HG02981 (cell line): Measurements from ENCODE around the gene ZNF771.
"Not testable (repeated sequence)": the region's sequence is repeated elsewhere in the genome, so short reads cannot be mapped to it uniquely, and the experiment has no call there.

Experiments used
- ATAC-seq: cut with Tn5 transposase; IDR thresholded peaks from one replicate; pipeline ENCODE4 v1.9.1; 2021; ENCODE audit warnings: mild to moderate bottlenecking, moderate library complexity; ENCODE audit not compliant: unreplicated experiment

The ZNF771 gene

DNA sequence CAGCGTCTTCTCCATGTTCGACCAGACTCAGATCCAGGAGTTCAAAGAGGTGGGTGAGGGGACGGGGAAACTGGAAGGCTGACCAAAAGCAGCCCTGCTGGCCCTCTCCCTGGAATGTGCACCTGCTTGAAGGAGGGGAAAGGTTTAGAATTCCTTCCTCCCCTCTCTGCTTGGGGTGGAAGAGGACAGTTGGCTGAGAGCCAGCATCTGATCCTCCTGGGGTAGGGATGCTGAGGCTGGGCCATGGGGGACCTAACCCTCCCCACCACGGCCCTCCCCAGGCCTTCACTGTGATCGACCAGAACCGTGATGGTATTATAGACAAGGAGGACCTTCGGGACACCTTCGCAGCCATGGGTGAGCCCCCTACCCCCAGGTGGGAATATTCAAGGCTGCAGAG, 31.5 kb upstream of the ZNF771 start:
- no peak for ATAC-seq

DNA sequence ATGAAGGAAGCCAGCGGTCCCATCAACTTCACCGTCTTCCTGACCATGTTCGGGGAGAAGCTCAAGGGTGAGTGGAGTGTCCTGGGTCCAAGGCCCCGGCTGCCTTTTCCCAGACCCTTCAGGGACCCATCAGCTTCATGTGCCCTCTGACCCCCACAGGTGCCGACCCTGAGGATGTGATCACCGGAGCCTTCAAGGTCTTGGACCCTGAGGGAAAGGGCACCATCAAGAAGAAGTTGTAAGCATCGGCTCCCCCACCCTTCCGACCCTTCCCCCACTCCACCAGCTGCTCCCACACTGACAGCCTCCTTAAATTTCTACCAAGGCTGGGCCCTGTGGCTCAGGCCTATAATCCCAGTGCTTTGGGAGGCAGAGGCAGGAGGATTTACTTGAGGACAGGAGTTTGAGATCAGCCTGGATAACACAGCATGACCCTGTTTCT, 30.9 kb upstream of the ZNF771 start:
- no peak for ATAC-seq

DNA sequence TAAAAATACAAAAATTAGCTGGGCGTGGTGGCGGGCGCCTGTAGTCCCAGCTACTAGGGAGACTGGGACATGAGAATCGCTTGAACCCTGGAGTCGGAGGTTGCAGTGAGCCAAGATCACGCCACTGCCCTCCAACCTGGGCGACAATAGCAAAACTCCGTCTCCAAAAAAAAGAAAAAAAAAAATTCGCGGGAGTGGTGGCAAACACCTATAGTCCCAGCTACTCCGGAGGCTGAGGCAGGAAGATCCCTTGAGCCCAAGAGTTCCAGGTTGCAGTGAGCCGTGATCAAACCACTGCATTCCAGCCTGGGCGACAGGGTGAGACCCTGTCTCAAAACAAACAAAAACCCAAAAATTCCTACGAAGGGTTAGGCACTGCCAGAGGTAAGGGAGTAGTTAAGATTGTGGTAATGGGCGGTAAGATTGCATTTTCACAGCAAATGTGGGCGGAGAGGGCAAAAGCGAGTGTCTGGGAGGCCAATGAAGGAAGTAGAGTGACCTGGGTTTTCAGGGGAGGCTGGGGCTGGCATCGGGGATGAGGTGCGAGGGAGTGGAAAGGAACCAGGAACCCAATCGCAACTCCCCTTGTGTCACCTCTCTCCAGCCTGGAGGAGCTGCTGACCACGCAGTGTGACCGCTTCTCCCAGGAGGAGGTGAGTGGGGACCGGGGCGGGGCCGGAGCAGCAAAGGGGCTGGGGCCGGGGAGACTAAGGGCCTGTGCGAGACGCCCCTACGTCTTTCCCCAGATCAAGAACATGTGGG, 30.2 kb upstream of the ZNF771 start:
- ATAC-seq: no peak

DNA sequence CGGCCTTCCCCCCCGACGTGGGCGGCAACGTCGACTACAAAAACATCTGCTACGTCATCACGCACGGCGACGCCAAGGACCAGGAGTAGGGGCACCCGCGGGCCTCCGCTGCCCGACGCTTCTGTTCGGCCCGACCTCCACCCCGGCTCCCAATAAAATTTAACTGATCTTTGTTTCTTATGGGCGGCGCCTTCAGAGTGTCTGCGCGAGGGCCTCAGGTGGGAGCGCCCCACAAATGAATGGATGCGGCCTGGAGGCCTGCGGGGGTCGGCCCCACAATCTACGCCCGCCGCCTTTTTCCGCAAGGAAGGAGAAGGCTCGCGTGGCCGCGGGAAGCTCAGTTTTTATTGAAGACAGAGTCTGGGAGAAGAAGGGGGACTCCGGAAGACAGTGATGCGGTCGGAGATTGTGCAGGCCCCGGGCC, 29.6 kb upstream of the ZNF771 start:
- ATAC-seq: peak; percentile 33

DNA sequence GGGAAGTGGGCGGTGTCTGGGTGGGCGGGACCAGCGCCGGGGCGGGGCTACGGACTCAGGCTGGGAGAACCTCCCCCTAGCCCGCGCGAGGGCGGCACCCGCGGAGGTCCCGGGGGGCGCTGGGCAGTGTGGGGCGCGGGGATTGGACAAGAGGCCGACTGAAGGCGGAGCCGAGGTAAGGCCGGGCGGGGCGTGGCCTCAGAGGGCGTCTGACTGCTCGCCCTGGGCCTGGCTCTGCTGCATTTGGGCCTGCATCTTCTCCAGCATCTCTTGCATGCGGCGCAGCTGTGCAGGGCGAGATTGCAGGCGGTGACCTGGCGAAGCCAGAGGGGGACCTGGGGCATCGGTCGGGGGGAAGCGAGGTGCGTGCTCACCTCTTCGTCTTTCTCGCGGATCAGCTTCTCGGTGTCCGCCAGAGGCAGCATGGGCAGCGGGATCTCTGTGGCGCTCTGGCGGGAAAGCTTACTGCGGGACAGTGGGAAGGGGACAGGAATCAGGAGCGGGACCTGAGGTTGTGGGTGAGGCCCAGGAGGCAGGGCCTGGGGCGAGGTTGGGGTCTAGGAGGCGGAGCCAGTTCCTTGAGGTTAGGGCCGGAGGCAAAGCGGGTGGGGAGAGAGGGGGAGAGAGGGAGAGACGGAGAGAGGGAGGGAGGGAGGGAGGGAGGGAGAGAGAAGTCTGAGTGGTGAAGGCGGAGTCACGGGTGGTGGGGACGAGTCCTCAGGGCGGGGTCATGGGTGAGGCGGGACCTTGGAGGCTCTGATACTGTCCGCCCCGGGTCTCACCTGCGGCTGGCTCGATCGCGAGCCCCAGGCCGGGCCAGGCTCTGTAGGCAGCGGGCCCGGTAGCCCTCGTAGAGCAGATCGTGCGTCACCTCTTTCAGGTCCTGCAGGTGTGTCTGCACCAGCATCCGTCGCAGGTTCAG, 28.9 kb upstream of the ZNF771 start:
- ATAC-seq: peak; percentile 79

DNA sequence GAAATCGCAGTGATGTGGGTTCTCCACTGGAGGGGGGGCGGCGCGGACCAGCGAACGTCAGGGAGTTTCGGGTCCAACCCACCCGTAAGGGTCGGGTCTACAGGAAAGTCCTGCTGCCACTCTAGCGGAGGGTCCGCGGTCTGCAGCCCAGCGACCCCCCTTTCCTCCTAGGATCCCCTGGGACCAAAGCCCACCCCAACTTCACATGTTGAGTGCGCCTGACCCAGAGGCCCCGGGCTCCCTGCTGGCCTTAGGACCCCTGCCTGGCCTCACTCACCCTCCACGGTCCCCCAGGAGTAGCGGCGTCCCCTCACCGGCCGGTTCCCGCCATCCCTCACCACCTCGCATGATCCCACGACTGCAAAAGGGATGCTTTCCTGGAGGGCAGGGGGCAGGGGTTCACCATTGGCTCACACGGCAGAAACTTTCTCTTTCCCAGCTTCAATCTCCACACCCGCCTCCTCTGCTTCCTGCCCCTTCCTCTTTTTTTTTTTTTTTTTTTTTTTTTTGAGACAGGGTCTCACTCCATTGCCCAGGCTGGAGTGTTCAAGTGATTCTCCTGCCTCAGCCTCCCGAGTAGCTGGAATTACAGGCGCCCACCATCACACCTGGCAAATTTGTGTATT, 28.1 kb upstream of the ZNF771 start:
- ATAC-seq: no peak

DNA sequence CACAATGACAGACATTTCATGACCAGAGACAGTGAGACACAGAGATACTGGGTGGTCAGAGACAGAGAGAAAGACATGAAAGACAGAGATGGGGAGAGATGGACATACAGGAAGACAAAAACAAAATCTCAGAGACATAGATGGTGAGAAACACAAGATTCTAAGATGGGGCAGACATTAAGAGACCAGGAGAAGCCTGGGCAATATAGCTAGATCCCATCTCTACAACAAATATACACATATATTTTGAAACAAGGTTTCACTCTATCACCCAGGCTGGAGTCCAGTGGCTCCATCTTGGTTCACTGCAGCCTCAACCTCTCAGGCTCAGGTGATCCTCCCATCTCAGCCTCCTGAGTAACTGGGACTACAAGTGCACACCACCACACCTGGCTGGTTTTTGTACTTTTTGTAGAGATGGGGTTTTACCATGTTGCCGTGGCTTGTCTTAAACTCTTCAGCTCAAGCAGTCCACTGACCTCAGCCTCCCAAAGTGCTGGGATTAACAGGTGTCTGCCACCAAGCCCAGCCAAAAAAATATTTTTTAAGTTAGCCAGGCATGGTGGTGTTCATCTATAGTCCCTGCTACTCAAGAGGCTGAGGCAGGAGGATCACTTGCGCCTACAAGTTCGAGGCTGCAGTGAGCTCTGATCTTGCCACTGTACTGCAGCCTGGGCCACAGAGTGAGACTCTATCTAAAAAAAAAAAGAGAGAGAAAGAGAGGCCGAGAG, 27.2 kb upstream of the ZNF771 start:
- no peak for ATAC-seq

GRCh38 chr16:30380803-30381208, 26.6 kb upstream of the ZNF771 start:
- ATAC-seq: no peak

DNA sequence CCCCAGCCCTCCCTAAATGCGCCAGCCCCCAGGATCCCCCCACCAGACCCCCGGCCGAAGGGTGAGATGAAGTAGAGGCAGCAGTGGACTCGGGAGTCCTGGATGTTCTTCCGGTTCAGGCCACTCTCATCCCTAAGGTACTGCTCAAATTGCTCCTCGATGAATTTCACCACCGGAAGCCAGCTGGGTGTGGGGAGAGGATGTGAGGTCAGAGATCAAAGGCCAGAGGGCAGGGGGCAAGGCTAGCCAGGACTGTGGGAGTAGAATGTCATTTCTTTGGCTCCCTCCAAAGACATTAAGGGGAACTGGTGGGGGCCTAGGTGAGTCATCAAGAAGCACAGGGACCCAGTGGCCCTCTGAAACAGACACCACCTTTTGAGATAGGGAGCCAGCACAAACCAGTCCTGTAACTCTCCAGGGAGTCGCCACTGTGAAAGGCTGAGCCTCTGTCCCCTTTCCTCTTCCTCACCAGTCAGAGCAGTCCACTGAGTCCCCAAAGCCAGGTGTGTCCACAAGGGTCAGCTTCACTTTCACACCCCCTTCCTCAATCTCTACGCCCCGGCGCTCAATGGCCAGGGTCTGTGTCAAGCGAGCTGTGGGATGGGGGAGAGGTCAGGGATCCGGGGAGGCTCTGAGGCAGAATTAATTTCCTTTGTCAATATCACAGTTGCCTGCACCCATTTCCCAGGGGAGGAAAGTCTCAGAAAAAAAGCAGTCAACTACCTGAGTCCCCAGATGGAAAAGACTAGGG, 25.9 kb upstream of the ZNF771 start:
- no peak for ATAC-seq

- no peak for ATAC-seq
These were observed 25.1 kb upstream of the ZNF771 start, which contains the start of gene SEPTIN1 for GRCh38 chr16:30382111-30382881. Gene SEPTIN1, minus strand, starts transcription at chr16:30382561. Its CDS starts 19 bp downstream, at chr16:30382542.

- no peak for ATAC-seq
These were observed 23.9 kb upstream of the ZNF771 start for GRCh38 chr16:30383521-30383920.

GRCh38 chr16:30394592-30395154, 12.7 kb upstream of the ZNF771 start:
- ATAC-seq: no peak

DNA sequence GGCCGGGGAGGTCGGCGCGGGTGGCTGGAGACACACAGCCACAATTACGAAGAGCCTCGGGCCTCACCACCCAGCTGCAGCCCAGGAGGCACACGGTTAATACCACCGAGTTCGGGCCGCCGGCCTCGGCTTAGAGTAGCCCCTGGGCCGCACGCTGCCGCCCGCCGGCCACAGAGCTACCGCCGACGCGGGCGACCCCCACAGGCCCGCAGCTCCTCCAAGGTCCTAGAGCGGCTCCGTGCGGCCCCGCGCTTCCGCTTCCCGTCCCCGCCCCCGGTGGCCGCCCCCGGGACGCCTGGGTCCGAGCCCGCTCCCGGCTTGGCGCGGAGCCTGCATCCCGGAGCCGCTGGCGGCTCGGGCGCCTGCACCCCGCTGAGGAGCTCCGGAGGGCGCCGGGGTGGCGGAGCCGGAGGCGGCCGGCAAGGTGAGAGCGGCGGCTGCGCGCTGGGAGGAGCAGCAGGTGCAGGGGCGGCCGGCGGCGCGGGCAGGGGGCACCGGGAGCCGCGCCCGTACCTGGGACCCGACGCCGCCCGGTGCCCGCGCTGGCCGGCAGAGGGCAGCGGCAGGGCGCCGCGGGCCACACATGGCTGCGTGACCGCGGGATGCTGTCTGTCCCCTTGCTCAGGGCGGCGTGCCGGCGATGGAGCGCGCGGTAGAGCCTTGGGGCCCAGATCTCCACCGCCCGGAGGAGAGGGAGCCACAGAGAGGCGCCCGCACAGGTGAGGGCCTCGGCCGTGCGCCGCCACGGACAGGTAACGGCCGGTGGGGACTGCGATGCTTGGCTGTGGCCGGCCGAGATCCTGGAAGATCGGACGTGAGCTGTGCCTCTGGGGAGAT, 12.0 kb upstream of the ZNF771 start, which contains the start of gene ZNF48:
Gene ZNF48 (plus strand): TSS at position 266 of the 837 bp plus-strand sequence. CDS start 375 bp downstream, at position 641.
- peak; percentile 63 for ATAC-seq

DNA sequence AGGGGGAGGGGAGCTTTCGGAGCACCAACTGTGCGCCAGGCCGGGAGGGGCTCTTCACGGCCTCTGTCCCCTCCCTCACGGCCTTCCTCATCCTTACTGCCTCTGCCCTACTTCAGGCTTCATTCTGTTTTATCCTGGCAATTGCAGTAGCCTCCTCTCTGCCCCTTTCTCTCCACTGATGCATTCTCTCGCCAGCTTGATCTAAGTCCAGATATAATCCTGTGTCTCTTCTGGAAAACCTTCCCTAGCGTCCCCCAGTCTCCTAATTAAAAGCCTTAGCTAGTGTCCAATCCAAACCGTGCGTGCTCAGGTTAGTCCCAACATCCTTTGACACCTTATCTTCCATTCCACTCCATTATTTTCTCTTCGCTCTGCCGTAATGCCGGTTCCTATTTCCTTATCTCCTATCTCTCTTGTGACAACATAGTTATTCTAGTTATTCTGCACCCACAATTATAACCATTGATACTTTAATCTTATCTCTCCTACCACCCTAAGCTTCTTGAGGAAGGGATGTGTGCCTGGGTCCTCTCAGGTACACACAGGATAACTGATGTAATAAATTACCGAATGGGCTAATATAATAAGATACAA, 11.3 kb upstream of the ZNF771 start:
- ATAC-seq: no peak

GRCh38 chr16:30396627-30397026, 10.8 kb upstream of the ZNF771 start:
- ATAC-seq: not testable (repeated sequence)

DNA sequence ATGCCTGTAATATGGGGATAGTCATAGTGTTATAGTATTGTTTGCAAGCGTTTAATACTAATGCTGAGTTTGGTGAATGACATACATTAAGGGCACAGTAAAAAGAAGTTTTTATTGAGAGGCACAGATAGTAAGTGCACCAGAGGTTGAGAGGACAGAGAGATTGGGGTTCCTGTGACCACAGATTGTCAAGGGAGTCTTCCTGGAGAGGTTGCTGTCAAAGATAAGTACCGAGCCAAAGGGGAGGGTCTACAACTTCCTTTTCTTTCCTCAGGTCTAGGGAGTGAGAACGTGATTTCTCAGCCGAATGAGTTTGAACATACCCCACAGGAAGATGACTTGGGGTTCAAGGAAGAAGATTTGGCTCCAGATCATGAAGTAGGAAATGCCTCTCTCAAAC, 10.3 kb upstream of the ZNF771 start:
- ATAC-seq: no peak
